Renal cortical epithelial cell (primary cell): ENCODE results near the gene KIAA1671. TPM values are rescaled to one million over a fixed set of nuclear protein-coding genes. Genes with fewer than 3 reads are reported as not detected.
"Not testable (repeated sequence)": the region's sequence is repeated elsewhere in the genome, so short reads cannot be mapped to it uniquely, and the experiment has no call there.

Experiments
- DNase-seq: peaks from one replicate; pipeline ENCODE4 v3.0.0-alpha.2; 2011; ENCODE audit warnings: low read depth
- total RNA-seq: library from RNA; depleted of rRNA; stranded (reverse); fragments of >200 nt; gene quantifications from 2 replicates; pipeline ENCODE4 v1.2.3, GENCODE V29; 2014

Gene KIAA1671
- total RNA-seq, 1 donor from 2014 or later, result 31.1 TPM

- peak; percentile 11 for DNase-seq
These were observed 219.6 kb downstream of the KIAA1671 start for GRCh38 chr22:25172153-25172552.

- no peak for DNase-seq
These were observed 221.8 kb downstream of the KIAA1671 start for GRCh38 chr22:25174156-25174887.

- DNase-seq, result no peak
These were observed 222.4 kb downstream of the KIAA1671 start for GRCh38 chr22:25174888-25175411.

- DNase-seq, result no peak
These were observed 223.7 kb downstream of the KIAA1671 start for GRCh38 chr22:25176175-25176574.

GRCh38 chr22:25176799-25177198 is 224.3 kb downstream of the KIAA1671 start:
- no peak for DNase-seq

GRCh38 chr22:25177226-25177625 is 224.7 kb downstream of the KIAA1671 start:
- no peak for DNase-seq

GRCh38 chr22:25177895-25178294 is 225.4 kb downstream of the KIAA1671 start:
- DNase-seq, result no peak

- DNase-seq, result not testable (repeated sequence)
These were observed 225.8 kb downstream of the KIAA1671 start for GRCh38 chr22:25178348-25178747.

- not testable (repeated sequence) for DNase-seq
These were observed 226.5 kb downstream of the KIAA1671 start for GRCh38 chr22:25178869-25179631.

GRCh38 chr22:25182131-25183110 is 229.9 kb downstream of the KIAA1671 start:
- peak; percentile 34 for DNase-seq

GRCh38 chr22:25183949-25184619 is 231.6 kb downstream of the KIAA1671 start:
- DNase-seq, result peak; percentile 82

GRCh38 chr22:25186140-25186539 is 233.6 kb downstream of the KIAA1671 start:
- DNase-seq, result no peak

- no peak for DNase-seq
These were observed 235.0 kb downstream of the KIAA1671 start for GRCh38 chr22:25187469-25187868.

GRCh38 chr22:25192406-25192805 is 239.9 kb downstream of the KIAA1671 start:
- DNase-seq, result no peak

- DNase-seq, result no peak
These were observed 240.6 kb downstream of the KIAA1671 start for GRCh38 chr22:25193130-25193529.

- DNase-seq, result no peak
These were observed 241.0 kb downstream of the KIAA1671 start for GRCh38 chr22:25193548-25193947.

- DNase-seq, result no peak
These were observed 243.8 kb downstream of the KIAA1671 start for GRCh38 chr22:25196326-25196725.

- DNase-seq, result no peak
These were observed 244.8 kb downstream of the KIAA1671 start for GRCh38 chr22:25197340-25197739.

- peak; percentile 18 for DNase-seq
These were observed 247.4 kb downstream of the KIAA1671 start, which contains the start of gene CRYBB3 for GRCh38 chr22:25199731-25200520. TSS of gene CRYBB3 (plus strand) at chr22:25199858. CDS start at chr22:25201397, 1,539 bp downstream.

GRCh38 chr22:25200967-25201366 is 248.5 kb downstream of the KIAA1671 start:
- no peak for DNase-seq
